Activated CD4-positive, alpha-beta T cell treated with anti-CD3 and anti-CD28 coated beads, Interleukin-2, amount 50 U/mL, for 16 hours (primary cell): ENCODE data around the gene TIMM44.
"Not testable (repeated sequence)": the region's sequence is repeated elsewhere in the genome, so short reads cannot be mapped to it uniquely, and the experiment has no call there.

ENCODE experiments used
- DNase-seq: peaks from one replicate; pipeline ENCODE4 v3.0.0-alpha.2; 2020

The TIMM44 gene

DNA sequence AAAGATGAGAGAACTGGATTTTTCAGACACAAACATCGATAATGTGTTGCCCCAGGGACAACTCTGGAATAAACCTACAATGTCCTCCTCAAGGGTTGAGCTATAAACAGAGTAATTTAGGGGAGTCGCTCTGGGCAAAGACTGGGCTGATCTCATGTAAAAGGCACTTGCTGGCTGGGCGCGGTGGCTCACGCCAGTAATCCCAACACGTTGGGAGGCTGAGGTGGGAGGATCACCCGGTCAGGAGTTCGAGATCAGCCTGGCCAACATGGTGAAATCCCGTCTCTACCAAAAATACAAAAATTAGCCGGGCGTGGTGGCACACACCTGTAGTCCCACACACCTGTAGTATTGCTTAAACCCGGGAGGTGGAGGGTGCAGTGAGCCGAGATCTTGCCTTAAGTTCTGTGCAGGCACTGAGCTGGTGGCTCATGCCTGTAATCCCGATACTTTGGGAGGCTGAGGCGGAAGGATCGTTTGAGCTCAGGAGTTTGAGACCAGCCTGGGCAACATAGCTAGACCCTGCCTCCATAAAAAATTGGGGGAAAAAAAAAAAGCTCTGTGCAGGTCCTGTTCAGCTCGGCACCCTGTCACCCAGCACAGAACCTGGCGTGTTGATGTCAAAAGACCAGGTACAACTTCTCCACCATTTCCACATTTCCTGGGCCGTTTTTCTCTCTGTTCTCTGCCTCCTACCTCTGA is 1.4 kb downstream of the TIMM44 start:
- DNase-seq: no peak

DNA sequence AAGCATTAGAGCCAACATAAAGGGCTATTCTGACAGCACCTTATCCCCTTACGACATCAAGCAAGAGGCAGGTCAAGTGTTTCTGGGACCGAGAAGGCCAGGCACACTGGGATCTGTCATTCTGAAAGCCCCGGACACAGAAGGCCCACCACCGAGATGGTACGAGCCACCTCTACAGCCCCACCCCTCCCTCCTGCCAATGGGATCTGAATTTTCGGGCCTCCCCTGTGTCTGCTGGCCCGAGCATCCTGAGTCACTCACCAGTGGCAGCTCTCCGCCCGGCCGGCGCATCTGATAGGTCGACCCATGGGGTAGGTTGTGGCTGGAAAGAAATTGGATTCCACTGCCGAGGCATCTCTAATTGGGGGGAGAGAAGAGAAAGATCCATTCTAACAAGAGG is 2.6 kb downstream of the TIMM44 start:
- no peak for DNase-seq

DNA sequence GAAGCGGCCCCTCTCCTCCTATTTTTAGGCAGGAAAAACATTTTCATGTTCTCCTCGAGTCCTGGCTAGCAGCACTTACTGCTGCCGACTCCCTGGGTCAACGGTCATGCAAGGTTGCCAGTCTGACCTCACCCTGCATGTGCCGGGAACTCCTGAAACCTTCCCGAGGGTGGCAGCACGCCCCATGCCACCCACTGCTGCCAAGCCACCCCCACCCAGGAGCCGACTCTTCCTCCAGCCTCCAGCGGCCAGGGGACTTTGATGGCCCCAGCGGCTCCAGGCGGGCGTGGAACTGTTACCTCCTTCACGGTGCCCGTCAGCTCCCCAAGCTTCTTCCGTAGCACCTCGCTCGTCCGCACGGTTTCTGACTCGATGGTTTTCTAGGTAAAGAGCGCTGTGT is 8.7 kb downstream of the TIMM44 start:
- DNase-seq: no peak

DNA sequence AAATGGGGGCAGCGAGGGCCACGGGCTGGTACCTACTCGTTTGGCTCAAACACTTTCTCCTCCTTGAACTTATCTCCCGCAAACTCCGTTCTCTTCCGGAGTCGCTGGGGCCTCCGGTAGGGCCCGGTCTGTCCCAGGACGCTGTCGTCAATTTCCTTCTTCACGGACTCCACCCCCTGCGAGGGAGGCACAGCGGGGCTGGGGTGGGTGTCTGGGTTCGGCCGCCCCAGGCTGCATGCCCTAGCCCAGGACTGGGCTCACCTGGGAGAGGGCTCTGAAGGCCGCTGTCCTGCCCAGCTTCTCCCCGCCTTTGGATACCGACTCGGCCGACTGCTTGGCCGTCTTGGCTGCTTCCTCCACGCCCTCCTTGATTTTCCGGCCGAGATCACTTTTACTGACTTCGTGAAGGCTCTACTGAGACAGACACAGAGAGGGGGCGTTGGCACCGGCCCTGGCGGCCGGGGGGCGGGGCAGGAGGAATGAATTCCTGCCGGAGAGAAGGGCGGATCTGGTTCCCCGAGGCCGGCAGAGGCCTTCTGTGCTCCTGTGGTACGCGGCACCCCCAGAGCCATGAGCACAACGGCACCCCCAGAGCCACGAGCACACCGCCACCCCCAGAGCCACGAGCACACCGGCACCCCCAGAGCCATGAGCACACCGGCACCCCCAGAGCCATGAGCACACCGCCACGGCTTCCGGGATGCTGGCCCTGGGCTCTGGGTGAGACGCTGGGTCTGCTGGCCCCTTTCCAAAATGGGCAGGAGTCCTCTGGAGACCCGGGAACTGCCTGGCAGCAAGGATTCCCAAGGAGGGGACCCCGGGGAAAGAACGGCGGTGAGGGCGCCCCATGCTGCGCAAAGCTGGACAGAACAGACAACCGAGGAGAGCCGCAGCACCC is 9.4 kb downstream of the TIMM44 start:
- DNase-seq: no peak

GRCh38 chr19:7933411-7933810 is 10.1 kb downstream of the TIMM44 start:
- DNase-seq: no peak

DNA sequence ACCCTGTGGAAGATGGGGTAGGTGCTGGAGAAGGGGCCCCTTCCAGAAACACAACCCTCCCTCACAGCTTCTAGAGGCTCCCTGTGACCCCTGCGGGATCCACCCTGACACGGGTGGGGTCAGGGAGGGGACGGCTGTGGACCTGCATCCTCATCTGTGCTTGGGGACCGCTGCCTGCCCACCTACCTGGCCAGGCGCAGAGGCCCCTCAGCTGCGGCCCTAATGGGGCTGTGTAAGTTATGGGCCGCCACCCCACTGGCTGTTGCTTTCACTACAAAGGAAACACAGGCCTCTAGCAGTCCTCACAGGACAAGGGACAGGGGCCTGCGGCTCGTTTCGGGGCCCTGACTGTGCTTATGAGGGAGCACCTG is 10.6 kb downstream of the TIMM44 start:
- no peak for DNase-seq

DNA sequence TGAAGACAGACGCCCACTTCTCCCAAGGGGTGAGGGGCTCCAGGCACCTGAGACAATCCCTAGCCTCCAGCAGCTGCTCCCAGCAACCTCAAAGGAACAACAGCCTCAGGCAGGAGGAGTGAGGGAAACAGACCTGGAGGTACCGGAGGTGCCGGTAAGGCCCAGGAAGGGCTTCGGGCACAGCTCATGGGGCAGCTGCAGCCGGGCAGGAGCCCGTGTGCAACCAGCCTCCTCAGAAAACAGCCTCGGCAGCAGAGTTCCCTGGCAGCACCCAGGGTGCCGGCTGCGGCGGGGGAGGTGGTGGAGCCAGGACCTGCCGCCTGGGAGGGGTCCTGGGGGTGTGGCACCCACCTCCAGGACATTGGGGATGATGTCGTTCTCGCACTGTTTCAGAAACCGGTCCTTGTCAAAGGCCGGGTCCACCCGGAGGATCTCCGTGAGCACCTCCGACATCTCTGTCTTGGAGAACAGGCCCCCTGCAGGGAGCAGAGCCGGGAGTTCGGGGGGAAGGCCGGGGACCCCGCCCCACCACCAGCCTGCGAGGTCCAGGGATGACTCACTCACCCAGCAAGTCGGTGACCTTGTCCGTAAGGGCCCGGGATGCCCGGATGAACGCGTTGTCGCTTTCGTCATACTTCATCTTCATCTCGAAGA is 11.1 kb downstream of the TIMM44 start:
- DNase-seq: no peak

GRCh38 chr19:7931221-7932061 is 12.0 kb downstream of the TIMM44 start:
- no peak for DNase-seq

GRCh38 chr19:7930765-7931164 is 12.7 kb downstream of the TIMM44 start:
- no peak for DNase-seq

- not testable (repeated sequence) for DNase-seq
Measured at GRCh38 chr19:7930030-7930429, 13.4 kb downstream of the TIMM44 start.

DNA sequence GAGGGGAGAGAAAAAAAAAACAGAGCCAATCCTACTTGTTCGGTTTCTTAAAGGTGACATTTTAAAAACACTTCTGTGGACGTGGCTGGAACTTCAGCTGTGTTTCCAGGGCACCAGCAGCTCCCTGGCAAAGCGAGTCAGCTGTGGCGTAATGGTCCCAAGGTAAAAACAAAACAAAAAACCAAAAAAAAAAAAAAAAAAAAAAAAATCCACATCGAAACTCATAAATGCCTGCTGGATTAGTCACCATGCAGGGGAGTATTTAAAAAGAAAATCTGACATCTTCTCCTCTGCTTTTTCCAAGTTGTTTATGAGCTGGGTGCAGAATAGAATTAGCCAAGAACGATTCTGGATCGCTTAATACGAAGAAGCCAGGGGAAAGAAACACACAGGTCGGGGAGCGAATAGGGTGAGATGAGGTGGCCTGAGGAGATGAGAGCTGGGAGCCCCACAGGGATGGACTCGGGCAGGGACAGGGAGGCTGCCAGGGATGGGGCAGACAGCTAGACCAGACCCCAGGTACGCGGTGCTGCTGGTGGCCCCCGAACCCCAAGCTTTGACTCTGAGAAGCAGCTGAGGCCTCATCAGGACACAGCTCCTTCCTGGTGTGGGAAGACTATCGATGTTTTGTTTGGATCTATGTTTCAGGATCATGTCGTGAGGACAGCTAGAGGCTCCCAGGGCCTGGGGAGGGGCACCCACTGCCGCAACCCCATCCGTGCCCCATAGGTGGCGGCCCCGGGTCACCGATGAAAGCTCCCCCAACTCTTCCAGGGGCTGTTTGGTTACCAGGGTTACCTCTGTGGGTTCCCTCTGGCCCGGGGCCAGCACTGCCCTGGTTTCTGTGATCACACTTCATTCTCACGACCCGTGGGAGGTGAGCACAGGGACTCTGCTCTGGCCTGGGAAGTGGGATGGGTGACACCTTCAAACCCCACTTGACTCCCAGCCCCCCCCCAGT is 14.4 kb downstream of the TIMM44 start:
- DNase-seq: peak; percentile 54

- no peak for DNase-seq
Measured at GRCh38 chr19:7928334-7928706, 15.1 kb downstream of the TIMM44 start.

DNA sequence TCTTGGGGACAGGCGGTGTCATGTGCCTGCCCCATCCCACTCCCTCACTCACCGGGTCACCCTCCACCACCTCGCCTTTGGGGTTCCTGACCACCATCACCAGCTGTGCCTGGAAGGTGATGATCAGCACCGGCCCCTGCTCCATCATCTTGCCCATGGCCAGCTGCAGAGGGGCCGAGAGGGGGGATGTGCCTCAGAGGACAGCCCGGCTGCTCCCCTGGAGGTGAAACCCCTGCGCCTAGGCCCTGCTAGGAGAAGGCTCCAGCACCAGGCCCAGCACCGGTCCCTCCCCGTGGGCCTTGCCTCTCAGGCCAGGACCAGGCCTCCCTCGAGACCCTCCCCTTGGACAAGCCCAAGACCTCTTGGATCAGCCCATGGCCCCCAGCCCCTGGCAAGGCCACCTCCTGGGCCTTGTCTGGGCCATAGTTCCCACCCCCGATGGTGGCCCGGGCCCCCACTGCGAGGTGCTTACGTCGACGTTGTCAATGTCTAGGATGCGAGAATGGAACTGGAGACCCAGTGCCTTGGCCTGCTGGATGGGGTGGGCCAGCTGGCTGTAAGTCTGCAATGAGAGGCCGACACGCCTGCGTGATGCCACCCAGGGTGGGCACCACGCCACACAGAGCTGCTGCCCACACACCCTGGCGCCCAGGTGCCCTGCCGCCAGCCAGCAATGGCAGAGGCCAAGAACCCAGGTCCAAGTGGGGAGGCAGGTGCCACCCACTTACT is 15.7 kb downstream of the TIMM44 start:
- no peak for DNase-seq

- DNase-seq: no peak
Measured at GRCh38 chr19:7926727-7927604, 16.5 kb downstream of the TIMM44 start.

DNA sequence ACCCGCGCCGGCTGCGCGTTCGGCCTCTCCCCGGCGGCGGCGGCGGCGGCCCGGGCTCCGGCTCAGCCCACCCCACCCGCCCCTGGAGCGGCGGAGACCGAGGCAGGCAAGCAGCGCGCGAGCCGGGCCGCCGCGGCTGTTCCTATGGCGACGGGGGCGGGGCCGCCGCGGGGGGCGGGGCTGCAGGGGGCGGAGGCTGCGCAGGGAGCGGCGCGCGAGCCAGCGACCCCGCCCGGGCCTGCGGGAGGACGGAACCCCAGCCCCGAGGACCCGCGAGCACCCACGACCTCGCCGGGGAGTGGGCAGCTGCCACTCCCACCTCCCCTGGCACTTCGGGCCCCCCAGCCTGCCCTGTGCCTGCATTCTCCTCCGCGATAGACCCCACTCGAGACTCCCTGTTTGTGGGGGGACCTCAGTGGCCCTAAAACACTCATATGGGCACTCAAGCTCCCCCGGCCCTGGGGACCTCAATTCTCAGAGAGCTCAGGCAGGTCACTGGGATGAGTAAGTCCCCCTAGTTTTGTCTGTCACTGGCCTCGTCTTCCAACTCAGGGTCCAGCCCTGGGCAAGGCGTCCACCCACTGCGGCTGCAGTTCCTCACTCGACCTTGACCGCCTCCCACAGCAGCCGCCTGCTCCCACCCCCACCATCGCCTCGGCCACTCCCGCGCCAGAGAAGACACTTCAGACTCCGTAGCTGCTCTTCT is 17.3 kb downstream of the TIMM44 start, which contains the start of gene CTXN1:
TSS of gene CTXN1 (minus strand) at position 115 of the 706 bp plus-strand sequence. CDS start 597 bp downstream, outside the sequence.
- DNase-seq: peak; percentile 76

GRCh38 chr19:7925171-7925851 is 18.2 kb downstream of the TIMM44 start:
- DNase-seq: peak; percentile 81

- no peak for DNase-seq
Measured at GRCh38 chr19:7924651-7925170, 18.8 kb downstream of the TIMM44 start.

DNA sequence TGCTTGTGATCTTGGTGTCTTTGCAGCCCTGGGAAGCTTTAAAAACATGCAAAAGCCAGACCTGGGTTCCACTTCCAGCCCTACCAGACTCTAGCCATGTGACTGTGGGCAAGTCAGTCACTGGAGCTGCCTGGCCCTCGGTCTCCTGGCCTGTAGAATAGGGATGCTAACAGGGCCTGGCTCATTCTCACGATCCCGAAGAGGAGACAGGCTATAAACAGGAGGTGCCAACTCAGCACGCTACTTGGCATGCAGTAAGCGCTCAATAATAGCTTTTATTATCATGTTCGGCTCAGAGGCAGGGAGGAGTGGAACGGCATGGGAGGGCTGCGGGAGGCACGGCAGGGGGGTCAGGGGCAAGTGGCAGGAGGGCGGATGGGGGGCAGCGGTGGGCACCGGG is 19.2 kb downstream of the TIMM44 start:
- no peak for DNase-seq
